ENCODE data around the gene MCTP2.

Gene MCTP2

GRCh38 chr15:94262201-94262600 lies 30.8 kb downstream of the MCTP2 start:
- no peak for DNase-seq (ENCODE audit: low read depth in 2 of 2)

- DNase-seq (ENCODE audit: low read depth in 2 of 2) = no peak
These were observed 32.2 kb downstream of the MCTP2 start for GRCh38 chr15:94263341-94264273.

- DNase-seq (ENCODE audit: low read depth in 2 of 2) = no peak
These were observed 33.6 kb downstream of the MCTP2 start for GRCh38 chr15:94265009-94265408.

- DNase-seq (ENCODE audit: low read depth in 2 of 2) = no peak
These were observed 34.6 kb downstream of the MCTP2 start for GRCh38 chr15:94265982-94266381.

GRCh38 chr15:94266789-94267188 lies 35.4 kb downstream of the MCTP2 start:
- DNase-seq (ENCODE audit: low read depth in 2 of 2) = no peak

- DNase-seq (ENCODE audit: low read depth in 2 of 2) = no peak
These were observed 38.6 kb downstream of the MCTP2 start for GRCh38 chr15:94269954-94270353.

- DNase-seq (ENCODE audit: low read depth in 2 of 2) = no peak
These were observed 39.2 kb downstream of the MCTP2 start for GRCh38 chr15:94270570-94270969.

- DNase-seq (ENCODE audit: low read depth in 2 of 2) = no peak
These were observed 41.0 kb downstream of the MCTP2 start for GRCh38 chr15:94272251-94272898.

- no peak for DNase-seq (ENCODE audit: low read depth in 2 of 2)
These were observed 42.5 kb downstream of the MCTP2 start for GRCh38 chr15:94273826-94274225.

- no peak for DNase-seq (ENCODE audit: low read depth in 2 of 2)
These were observed 43.4 kb downstream of the MCTP2 start for GRCh38 chr15:94274745-94275144.

- DNase-seq (ENCODE audit: low read depth in 2 of 2) = no peak
These were observed 46.1 kb downstream of the MCTP2 start for GRCh38 chr15:94277485-94277884.

GRCh38 chr15:94279736-94280135 lies 48.4 kb downstream of the MCTP2 start:
- no peak for DNase-seq (ENCODE audit: low read depth in 2 of 2)

GRCh38 chr15:94280301-94280700 lies 48.9 kb downstream of the MCTP2 start:
- DNase-seq (ENCODE audit: low read depth in 2 of 2) = no peak

- DNase-seq (ENCODE audit: low read depth in 2 of 2) = no peak
These were observed 51.2 kb downstream of the MCTP2 start for GRCh38 chr15:94282269-94283250.

GRCh38 chr15:94286583-94286982 lies 55.2 kb downstream of the MCTP2 start:
- no peak for DNase-seq (ENCODE audit: low read depth in 2 of 2)

GRCh38 chr15:94287794-94288246 lies 56.5 kb downstream of the MCTP2 start:
- DNase-seq (ENCODE audit: low read depth in 2 of 2) = peak in 1 of 2 donors; percentile 21

GRCh38 chr15:94290730-94291129 lies 59.4 kb downstream of the MCTP2 start:
- no peak for DNase-seq (ENCODE audit: low read depth in 2 of 2)

GRCh38 chr15:94293411-94294402 lies 62.3 kb downstream of the MCTP2 start:
- no peak for DNase-seq (ENCODE audit: low read depth in 2 of 2)

GRCh38 chr15:94294556-94294955 lies 63.2 kb downstream of the MCTP2 start:
- DNase-seq (ENCODE audit: low read depth in 2 of 2) = no peak

GRCh38 chr15:94295275-94295674 lies 63.9 kb downstream of the MCTP2 start:
- no peak for DNase-seq (ENCODE audit: low read depth in 2 of 2)

GRCh38 chr15:94296717-94297116 lies 65.4 kb downstream of the MCTP2 start:
- DNase-seq (ENCODE audit: low read depth in 2 of 2) = no peak
